Islet precursor cell (in vitro differentiated cells): ENCODE results near the gene PKNOX2.

Experiments
- DNase-seq: peaks from one replicate; pipeline ENCODE4 v3.0.0-alpha.2; 2018

PKNOX2 gene

DNA sequence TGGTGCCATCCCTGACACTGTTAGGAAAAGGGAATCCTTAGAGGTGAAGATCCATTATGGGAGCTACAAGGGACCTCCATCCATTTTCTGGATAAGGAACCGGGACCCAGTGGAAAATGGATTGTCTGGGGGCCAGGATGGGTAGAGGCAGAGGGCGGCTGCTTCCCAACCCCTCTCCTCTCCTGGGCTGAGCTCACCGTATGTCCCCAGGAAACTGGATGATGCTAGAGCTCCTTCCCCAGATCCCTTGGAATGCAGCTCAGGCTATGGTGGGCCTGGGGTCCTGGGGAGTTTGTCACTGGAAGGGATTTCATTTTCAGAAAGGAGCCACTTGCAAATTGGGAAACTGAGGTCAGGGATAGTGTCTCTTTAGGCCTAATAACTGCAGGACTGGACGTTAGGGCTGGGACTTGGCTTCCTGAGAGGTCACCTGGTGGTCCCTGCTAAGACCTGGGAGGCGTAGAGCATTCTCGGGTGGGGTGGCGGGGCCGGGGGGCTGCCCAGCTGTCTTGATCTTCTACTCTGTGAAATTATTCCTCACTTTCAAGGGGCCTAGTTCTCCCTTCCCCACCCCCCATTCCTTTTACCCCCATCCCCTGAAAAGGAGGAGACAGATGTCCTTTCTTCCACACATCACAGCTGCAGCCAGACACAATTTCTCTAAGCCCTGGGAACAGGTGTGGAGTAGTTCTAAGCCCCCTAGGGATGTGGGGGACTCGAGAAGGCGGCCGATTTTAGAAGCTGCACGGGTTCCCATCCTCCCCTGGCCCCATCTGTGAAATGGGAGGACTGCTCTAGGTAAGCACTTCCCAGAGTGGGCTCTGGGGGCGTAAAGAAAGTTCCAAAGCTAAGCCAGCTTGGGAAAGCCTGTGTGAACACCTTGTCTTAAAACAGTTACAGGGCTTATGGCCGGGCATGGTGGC is 99.8 kb downstream of the PKNOX2 start:
- no peak for DNase-seq

DNA sequence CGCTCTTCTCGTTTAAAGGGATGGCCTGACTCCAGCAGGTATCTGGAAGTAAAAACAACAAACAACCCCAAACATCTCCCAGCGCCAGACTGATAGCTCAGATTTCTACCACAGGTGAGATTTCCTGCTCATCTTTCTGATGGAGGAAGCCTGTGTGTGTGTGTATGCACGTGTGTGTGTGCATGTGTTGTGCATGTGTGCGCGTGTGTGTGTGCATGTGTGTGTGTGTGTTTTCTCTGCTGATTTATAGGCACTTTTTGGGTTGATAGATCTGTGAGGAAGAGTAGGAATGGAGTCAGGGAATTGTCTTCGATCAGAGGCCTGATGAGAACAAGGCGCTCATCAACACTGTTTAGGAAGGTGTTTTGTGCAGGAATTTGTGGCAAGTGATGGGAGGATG is 103.0 kb downstream of the PKNOX2 start:
- no peak for DNase-seq

GRCh38 chr11:125268611-125269010 is 104.1 kb downstream of the PKNOX2 start:
- DNase-seq: peak; percentile 85

DNA sequence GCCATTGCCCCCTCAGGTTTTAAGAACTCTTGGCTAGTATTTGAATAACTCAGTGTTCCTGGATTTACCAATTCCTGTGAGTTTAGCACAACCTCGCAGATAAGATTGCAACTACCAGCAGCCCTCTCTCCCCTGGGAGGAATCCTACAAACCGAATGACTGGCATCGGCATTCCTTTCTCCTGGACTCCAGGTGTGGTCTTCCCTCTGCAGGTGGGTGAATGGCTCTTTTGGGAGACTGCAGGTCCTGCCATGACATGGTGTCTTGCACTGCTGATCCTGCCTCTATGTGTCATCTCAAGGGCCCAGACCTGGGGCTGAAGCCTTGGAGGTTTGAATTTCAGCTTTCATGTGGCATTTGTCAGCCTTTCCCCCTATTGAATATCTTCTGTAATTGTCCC is 105.6 kb downstream of the PKNOX2 start:
- DNase-seq: no peak

GRCh38 chr11:125270711-125271110 is 106.2 kb downstream of the PKNOX2 start:
- no peak for DNase-seq

DNA sequence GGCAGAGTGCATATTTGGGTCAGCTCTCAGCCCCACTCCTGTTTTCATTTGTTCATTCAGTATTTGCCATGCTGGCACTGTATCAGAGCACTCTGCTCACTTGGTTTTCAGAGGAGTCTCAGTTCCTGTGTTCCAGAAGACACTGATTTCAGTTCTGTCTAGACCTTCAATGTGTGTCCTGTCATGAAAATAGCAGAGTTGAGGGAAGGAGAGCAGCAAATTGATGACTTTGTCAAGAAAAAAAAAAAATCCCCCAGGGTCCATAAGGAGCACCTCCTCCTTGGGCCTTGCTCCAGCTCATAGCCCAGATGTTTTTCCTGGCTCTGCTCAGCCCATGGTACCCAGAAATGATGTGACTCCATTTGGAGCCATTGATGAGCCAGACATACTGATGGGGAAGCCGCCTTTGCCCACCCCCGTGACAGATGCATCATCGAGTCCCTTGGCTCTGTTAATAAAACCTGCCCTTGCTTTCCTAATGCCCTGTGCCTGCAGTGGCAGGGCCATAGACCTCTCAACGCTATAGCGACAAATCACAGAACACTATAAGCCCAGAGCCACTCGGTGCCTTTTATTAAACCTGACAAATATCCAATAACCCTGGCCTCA is 107.0 kb downstream of the PKNOX2 start:
- DNase-seq: no peak

DNA sequence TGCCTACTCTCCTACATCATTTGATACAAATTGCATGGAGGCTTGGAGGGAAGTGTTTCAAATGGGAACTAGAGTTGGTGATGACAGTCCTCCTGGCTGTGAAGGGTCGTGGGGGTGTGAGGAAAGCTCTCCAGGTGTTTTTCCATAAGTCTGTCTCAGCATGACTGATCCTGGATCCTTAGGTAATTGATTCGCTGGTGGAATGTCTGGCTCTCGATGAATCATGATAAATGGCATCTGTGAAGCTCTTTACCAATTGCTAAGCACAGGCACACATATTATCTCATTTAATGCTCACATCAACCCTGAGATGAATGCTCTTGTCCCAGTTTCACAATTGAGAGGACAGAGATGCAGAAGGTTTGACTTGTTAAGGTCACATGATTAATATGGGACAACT is 107.5 kb downstream of the PKNOX2 start:
- peak; percentile 76 for DNase-seq

- peak; percentile 88 for DNase-seq
Observed at GRCh38 chr11:125272821-125273220, 108.3 kb downstream of the PKNOX2 start.

DNA sequence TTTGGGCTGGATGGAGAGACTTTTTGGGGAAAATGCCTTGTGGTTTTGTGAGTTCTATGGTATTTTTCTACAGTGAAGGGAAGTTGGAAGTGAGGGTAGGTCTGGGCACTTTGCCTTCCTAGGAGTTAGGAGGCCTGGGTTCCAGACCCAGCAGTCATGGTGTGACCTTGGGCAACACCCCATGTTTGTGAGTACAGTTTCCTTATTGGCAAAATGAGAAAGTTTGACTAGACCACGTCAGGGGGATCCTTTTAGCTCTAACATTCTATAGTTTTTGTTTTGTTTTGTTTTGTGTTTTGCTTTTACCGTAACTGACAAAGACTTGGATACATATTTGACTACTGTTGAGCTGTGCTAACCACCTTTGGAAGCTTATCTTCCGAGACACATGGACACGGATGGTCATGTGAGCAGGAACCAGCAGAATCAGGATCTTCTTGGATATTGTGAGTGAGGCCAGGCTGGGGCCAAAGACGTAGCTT is 109.0 kb downstream of the PKNOX2 start:
- no peak for DNase-seq

GRCh38 chr11:125274309-125274708 is 109.8 kb downstream of the PKNOX2 start:
- no peak for DNase-seq

DNA sequence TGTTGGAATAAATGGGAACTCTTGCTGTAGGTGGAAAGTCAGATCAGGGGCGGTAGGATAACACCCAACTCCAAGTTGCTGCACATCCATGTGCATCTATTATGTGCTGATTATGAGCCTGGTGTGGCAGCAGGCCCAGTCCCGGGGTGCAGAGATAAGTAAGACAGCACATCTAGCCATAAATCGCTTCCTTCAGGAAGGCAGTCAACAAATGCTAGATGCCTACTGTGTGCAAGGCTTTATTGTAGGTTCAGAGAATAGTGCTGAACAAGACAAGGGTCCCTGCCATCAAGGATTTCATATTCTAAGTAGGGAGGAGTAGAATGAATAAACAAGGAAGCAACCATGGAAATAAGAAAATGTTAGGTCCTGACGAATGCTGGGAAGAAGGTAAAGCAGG is 110.2 kb downstream of the PKNOX2 start:
- no peak for DNase-seq

DNA sequence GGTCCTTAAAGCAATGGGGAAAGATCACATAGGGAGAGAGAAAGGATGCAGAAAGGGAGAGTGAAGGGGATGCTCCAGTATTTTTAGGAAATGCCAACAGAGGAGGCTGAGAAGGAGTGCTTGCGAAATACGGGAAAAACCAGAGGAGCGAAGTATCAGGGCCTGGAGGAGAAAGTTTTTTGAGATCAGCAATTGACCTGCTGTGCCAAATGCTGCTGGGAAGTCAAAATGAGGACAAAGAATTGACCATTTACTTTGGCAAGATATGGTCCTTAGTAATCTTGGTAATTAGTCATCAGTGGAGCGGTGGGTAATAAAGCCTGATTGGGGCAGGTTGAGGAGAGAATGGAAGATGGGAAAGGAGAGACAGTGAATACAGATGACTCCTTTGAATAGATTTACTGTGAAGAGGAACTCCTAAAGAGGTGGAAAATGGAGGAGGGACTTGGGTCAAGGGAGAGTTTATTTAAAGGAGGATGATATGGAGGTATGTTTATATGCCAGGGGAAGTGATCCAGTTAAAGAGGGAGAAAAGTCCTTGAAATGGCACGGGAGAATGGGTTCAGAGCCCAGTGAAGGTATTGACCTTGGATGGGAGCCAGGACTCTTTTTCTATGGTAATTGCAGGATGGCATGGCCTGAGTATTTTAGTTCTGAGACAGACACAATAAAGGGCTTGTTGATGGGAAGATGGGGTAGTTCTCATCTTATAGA is 111.5 kb downstream of the PKNOX2 start:
- no peak for DNase-seq

- DNase-seq: no peak
Observed at GRCh38 chr11:125276619-125276976, 112.0 kb downstream of the PKNOX2 start.

- no peak for DNase-seq
Observed at GRCh38 chr11:125279676-125280418, 115.3 kb downstream of the PKNOX2 start.

DNA sequence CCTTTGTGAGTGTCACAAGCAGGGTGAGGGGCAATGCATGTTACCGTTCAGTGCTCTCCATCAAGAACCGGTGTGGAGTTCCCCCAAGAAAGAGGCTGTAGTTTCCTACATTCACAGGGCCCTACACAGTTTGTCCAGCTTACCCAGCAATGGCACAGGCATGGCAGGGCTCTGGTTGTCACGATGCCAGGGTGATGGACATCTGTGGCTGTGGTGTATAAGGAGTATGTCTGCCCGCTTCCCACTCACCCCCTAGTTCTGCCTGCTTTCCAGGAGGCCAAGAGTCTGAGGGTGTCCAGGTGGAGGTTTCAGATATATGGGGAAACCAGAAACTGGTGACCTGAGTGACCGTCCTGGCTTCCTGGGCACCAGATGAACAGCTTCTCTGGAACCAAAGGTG is 116.1 kb downstream of the PKNOX2 start:
- DNase-seq: no peak

DNA sequence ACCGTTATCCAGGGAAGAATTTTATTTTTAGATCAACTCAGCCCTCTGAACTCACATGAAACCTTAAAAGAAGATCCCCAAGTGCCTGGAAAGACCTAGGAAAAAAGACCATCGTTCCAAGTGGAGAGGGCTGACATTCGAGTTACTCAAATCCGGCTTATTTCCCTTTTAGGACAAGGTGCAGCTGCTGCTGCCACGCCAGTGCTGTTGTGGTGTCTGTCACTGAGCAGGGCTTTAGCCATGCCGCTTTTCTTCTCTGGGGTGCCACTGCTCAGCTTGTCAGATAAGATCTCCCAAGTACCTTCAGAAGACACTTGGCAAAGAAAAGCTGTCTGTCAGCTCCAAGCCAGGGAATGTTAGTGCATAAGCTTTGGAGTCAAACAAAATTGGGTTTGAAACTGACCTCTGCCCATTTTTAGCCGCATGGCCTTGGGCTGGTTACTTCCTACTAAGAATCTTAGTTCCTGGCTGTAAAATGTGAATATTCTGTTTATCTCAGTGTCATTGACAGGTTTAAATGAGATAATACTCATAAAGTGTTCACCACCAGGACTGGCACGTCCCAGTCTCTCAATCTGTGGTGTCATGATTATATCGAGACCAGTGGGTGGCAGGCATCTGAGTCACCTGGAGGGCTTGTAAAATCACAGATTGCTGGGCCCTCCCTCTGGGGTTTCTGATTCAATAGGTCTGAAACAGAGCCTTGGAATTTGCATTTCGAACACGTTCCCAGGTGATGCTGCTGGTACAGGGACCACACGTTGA is 117.5 kb downstream of the PKNOX2 start:
- peak; percentile 68 for DNase-seq

GRCh38 chr11:125282596-125282914 is 118.0 kb downstream of the PKNOX2 start:
- no peak for DNase-seq

GRCh38 chr11:125284245-125284850 is 119.8 kb downstream of the PKNOX2 start:
- DNase-seq: no peak

DNA sequence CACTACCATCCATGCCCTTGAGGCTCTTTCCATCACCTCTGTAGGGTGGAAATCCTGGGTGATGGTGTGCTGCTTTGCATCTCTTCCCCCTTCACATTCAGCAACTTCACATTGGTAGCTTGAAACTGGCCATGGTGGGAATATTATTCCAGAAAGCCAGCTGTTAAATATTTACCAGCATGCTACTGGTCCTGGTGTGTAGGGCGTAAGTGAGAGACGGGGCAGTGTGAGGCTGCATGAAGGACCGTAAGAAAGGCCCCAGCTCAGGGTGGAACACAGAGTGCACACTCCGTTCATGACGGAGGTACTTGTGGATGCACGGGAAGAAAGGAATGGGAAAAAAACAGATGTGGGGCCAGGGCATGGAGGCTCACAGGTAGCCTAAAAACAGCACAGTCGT is 121.3 kb downstream of the PKNOX2 start:
- no peak for DNase-seq

DNA sequence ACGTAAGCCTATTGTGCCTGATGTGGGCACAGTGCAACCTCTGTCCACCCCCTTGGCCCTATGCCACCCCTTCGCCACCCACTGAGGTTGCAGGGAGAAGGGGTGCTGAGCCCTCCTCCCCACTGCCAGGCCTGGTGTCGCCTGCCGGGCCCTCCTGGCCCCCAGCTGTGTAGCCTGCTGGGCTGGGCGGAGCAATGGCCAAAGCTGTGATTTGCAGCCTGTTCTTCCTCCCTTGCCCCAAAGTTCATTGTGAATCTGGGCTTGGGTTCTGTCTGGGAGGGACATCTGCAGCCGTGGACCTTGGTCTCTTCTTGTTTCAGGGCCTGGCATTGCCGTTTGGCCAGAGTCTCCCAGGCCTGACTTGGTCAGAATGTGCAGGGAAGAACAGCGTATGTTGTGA is 121.9 kb downstream of the PKNOX2 start:
- no peak for DNase-seq

GRCh38 chr11:125287491-125288210 is 123.1 kb downstream of the PKNOX2 start:
- DNase-seq: no peak
